Heart left ventricle (tissue), 13 donors: ENCODE measurements around the gene ANKRD52.

ENCODE experiments used
- POLR2A ChIP-seq, 2 donors: fragments of 450-650 bp; IDR thresholded peaks; one replicate each; pipeline ENCODE4 v1.6.1; 2017; ENCODE audit warnings: antibody characterized with exemption in 2 of 2, mild to moderate bottlenecking in 2 of 2, moderate library complexity in 2 of 2
- TF ChIP-seq, protein P1 (sequence below), 12 donors: fragments of 200-600 bp; sonication (generic) in 4 of 12; IDR thresholded peaks; one replicate each; pipeline versions ENCODE4 v1.5.0 to v1.8.0; 2018 to 2022; ENCODE audit warnings: antibody characterized with exemption in 12 of 12, mild to moderate bottlenecking in 5 of 12
- donor health status: ischemic (EF 13 %, LVEDD 7.1; RV severe dilation, severe dysfunction).
- donor health status: DM: no; HTN: yes; CAD: no.
- donor health status: DM: no; HTN: no; CAD: no.
- donor health status: ischemic (EF 25% LVEDD 6.9; RV normal size, moderate dysfunction).
- donor health status: ischemic (EF 25% LVEDD 5.7; RV mildly dilated, moderate dysfunction).
- donor health status: ischemic (EF 35%, LVEDD 5.7; RV mildly dilated, moderate dysfunction).
- donor health status: nonischemic (EF 11% LVEDD 7.7; RV severe dilation, severe dysfunction).
- donor health status: DM: yes; HTN: yes; CAD: no.
- donor health status: PGD.
- donor health status: ischemic (EF 29% LVEDD 5.4; RV normal size, mild dysfunction).
- donor health status: nonischemic (EF 23%, LVEDD 6.1; RV moderate dilation, normal function).

DNA sequence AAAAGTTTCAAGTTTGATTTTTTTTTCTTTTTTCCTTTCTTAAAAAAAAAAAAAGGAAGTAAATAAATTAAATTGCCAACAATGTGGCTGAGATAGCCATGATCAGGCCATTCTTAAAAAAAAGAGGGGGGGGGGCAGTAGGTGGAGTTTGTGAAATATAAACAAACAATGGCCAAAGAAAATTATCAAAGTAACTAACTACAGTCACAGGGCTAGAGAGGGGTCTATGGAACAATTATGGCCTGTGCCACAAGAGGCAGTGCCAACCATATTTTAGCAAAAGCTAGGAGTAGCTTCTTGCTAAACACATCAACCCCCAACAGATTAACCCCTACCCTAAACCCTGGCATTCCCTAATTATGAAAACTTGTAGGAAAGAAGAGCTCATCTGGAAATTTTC lies 52.7 kb downstream of the ANKRD52 start:
- TF ChIP-seq POLR2A (IDR thresholded peaks at IDR 0.05): no peak
- TF ChIP-seq, protein P1, sequence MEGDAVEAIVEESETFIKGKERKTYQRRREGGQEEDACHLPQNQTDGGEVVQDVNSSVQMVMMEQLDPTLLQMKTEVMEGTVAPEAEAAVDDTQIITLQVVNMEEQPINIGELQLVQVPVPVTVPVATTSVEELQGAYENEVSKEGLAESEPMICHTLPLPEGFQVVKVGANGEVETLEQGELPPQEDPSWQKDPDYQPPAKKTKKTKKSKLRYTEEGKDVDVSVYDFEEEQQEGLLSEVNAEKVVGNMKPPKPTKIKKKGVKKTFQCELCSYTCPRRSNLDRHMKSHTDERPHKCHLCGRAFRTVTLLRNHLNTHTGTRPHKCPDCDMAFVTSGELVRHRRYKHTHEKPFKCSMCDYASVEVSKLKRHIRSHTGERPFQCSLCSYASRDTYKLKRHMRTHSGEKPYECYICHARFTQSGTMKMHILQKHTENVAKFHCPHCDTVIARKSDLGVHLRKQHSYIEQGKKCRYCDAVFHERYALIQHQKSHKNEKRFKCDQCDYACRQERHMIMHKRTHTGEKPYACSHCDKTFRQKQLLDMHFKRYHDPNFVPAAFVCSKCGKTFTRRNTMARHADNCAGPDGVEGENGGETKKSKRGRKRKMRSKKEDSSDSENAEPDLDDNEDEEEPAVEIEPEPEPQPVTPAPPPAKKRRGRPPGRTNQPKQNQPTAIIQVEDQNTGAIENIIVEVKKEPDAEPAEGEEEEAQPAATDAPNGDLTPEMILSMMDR (IDR thresholded peaks at IDR 0.05): no peak
